Endothelial cell of umbilical vein (primary cell): Measurements from ENCODE around the gene NFKBIE.

Experiments
- EZH2 ChIP-seq: IDR thresholded peaks from 2 replicates; pipeline ENCODE4 v1.6.1; 2012; ENCODE audit warnings: borderline replicate concordance, low read depth, mild to moderate bottlenecking, moderate library complexity, low read length, inconsistent platforms; ENCODE audit not compliant: severe bottlenecking
- GATA2 ChIP-seq: IDR thresholded peaks from 2 replicates; pipeline ENCODE4 v1.7.0; 2011; ENCODE audit warnings: low read depth, mild to moderate bottlenecking, moderate library complexity, mixed read lengths, low read length; ENCODE audit not compliant: insufficient read length, insufficient read depth
- JUN ChIP-seq: IDR thresholded peaks from 2 replicates; pipeline ENCODE4 v1.6.1; 2011; ENCODE audit warnings: borderline replicate concordance, low read depth; ENCODE audit not compliant: insufficient read length, insufficient read depth
- MYC ChIP-seq: IDR thresholded peaks from one replicate; pipeline ENCODE4 v1.6.1; 2011; ENCODE audit warnings: mild to moderate bottlenecking, low read depth, low read length
- POLR2A ChIP-seq: IDR thresholded peaks from 2 replicates; pipeline ENCODE4 v1.6.1; 2012; ENCODE audit warnings: low read depth, mild to moderate bottlenecking, control low read depth, low read length
- POLR2AphosphoS5 ChIP-seq: IDR thresholded peaks from 2 replicates; pipeline ENCODE4 v1.6.1; 2012; ENCODE audit warnings: low read depth, mild to moderate bottlenecking, control low read depth, low read length, moderate library complexity; ENCODE audit not compliant: insufficient read depth
- TF ChIP-seq, protein P1 (sequence below), 2 donors: IDR thresholded peaks; 1 replicate in 1 of 2; 2 replicates in 1 of 2; pipeline ENCODE4 v1.5.1; 2011; ENCODE audit warnings: low read length in 2 of 2, mild to moderate bottlenecking in 2 of 2, moderate library complexity in 2 of 2, control low read depth in 1 of 2, inconsistent platforms in 1 of 2, low read depth in 1 of 2; ENCODE audit not compliant: insufficient read depth in 1 of 2; ENCODE audit errors: extremely low read depth in 1 of 2
- TF ChIP-seq, protein P2 (sequence below): IDR thresholded peaks from 2 replicates; pipeline ENCODE4 v1.6.1; 2011; ENCODE audit not compliant: insufficient read depth, insufficient read length

DNA sequence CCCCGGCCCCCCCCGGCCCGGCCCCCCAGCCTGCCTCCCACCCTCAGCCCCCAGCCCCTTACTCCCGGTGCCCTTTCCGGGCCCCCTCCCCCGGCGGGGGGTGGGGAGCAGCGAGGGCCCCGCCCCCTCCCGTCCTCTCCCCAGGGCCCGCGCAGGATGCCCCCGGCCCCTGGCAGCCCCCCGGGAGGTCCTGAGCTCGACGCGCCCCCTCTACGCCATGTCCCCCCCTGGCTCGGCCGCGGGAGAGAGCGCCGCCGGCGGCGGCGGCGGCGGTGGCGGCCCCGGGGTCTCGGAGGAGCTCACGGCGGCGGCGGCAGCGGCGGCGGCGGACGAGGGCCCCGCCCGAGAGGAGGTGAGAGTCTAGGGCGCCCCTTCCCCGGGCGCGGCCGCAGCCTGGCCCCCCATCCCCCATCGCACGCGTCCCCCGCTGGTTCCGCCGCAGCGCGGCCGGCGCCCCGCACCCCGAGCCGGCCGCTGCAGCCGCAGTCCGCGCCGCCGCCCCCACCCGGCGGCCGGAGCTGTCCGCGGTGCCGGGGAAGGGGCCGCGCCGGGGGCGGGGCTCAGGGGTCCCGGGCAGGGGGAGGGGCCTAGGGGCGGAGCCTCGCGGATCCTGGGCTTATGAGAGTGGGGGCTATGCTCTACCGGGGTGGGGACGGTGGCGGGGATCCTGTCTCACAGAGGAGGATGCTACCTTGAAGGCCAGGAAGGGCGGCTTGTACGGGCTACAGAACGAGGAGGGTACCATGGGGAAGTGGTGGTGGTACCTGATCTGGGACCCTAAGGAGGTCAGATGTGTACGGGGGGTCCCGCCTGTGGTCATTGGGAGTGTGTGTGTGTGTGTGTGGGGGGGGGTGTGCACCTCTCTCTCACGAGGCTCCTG, 5.4 kb upstream of the NFKBIE start:
- TF ChIP-seq, protein P1, sequence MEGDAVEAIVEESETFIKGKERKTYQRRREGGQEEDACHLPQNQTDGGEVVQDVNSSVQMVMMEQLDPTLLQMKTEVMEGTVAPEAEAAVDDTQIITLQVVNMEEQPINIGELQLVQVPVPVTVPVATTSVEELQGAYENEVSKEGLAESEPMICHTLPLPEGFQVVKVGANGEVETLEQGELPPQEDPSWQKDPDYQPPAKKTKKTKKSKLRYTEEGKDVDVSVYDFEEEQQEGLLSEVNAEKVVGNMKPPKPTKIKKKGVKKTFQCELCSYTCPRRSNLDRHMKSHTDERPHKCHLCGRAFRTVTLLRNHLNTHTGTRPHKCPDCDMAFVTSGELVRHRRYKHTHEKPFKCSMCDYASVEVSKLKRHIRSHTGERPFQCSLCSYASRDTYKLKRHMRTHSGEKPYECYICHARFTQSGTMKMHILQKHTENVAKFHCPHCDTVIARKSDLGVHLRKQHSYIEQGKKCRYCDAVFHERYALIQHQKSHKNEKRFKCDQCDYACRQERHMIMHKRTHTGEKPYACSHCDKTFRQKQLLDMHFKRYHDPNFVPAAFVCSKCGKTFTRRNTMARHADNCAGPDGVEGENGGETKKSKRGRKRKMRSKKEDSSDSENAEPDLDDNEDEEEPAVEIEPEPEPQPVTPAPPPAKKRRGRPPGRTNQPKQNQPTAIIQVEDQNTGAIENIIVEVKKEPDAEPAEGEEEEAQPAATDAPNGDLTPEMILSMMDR (IDR thresholded peaks at IDR 0.05; ENCODE audit: extremely low read depth in 1 of 2, insufficient read depth in 1 of 2, low read depth in 1 of 2, low read length in 2 of 2), result no peak
- TF ChIP-seq POLR2A (no peak), POLR2AphosphoS5 (no peak), JUN (no peak), EZH2 (peak; percentile 75), MYC (no peak), GATA2 (no peak)
- TF ChIP-seq, protein P2, sequence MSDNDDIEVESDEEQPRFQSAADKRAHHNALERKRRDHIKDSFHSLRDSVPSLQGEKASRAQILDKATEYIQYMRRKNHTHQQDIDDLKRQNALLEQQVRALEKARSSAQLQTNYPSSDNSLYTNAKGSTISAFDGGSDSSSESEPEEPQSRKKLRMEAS, result no peak
